Effector CD8-positive, alpha-beta T cell (primary cell): ENCODE results near the gene C11orf42.

Experiments used
- DNase-seq: peaks from one replicate; lab custom pipeline; 2025; lab: John Stamatoyannopoulos, UW
- total RNA-seq, 4 experiments: gene quantifications; one replicate each; lab custom pipeline; 2026; lab: John Stamatoyannopoulos, UW

Gene C11orf42, protein sequence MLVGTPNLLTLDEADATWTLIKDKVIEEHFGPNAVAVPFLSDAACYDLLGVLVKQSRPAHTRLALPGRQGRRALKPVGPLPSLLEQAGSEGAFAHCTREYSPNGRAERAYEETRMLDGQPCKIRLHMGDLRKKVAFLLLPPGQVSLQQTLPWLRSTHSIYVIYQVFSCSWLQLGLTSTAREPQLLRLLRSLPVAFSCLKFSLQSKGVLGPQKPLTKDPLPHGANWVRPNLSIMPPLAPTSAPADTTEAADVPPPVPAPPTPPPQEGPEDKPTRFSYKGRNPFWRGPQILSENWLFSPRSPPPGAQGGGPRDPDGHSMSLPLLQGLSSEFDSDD
- total RNA-seq, result 0 reads per million in 4 experiments

DNA sequence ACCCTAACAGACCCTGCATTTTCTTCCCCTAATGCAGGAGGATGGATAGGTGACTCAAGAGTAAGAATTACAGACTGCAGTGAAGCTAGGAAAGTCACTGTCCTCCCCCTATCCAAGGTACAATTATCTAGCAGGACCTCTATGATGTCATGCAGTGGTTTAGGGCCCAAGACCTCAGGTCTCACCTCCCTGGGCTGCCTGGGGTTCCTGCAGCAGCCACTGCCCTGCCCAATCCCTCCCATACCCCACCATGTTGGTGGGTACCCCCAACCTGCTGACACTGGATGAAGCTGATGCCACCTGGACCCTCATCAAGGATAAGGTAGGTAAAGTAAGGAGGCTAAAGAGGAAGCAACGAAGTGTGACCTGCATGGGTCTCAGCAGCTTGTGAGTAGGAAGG lies at the start of gene C11orf42:
TSS of gene C11orf42 (plus strand) at position 192 of the 400 bp plus-strand sequence. CDS start at position 251, 59 bp downstream.
- DNase-seq, result no peak

DNA sequence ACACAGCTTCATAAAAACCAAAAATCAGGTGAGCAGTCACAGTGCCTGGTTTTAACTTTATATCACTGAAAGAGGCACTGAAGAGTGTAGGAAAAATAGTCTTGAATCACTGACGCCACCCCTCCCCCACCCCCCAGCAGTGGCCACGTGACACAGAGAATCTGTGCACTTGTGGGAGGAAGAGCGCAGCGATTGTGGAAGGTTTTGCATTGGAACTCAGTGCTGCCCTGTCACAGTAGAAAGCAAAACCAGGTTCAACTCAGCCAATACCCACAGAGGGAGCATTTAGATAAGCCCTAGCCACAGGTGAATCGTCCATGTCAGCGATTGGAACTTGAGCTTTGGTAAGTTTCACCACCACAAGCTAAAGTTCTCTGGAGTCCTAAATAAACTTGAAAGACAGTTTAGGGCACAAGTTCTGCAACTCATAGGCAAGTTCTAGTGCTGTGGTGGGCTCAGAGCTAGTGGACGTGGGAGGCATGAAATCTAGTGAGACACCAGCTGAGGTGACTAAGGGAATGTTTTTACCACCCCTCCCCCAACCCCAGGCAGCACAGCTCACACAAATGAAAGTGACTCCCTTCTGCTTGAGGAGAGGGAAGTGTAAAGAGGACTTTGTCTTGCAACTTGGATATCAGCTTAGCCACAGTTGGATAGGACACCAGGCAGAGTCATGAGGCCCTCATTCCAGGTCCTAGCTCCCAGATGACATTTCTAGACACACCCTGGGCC lies 48.6 kb upstream of the C11orf42 start:
- DNase-seq, result no peak

DNA sequence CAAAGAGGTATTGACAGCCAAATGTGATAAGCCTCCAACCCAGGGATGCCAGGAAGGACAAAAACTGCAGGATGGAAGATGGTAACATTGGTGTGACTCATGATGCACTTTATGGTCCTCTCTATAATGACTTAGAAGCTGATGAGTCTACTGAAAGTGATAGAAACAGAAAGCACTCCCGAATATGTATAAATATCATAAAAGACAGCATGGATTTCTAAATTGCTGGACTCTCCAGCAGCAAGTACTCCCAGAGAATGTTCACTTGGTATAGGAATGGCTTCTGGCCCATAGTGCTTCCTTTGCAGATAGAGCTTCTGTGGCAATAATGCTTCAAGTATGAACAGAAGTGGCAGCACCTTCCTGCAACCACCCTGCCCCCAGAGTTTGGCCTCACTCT lies 35.1 kb upstream of the C11orf42 start, which contains the start of gene OR52B2:
TSS of gene OR52B2 (minus strand) at position 101 of the 400 bp plus-strand sequence. CDS start at position 101, 0 bp downstream.
- DNase-seq, result no peak

DNA sequence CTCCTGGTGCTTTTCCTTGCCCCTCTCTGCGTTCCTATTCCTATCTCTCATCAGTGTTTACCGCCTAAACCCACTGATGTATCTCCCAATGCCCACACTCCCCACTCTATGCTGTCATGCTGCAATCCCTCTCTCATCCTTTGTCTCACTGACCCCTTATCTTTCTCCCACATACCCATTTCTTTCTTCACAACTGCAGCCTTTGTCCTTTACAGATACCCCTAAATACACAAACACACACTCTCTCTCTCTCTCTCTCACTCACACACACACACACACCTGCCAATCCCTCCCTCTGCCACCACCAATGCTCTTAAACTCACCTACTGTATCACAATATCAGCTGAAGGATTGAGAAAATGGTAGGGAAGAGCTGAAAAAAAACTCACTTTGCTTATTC lies 29.9 kb upstream of the C11orf42 start:
- DNase-seq, result no peak

DNA sequence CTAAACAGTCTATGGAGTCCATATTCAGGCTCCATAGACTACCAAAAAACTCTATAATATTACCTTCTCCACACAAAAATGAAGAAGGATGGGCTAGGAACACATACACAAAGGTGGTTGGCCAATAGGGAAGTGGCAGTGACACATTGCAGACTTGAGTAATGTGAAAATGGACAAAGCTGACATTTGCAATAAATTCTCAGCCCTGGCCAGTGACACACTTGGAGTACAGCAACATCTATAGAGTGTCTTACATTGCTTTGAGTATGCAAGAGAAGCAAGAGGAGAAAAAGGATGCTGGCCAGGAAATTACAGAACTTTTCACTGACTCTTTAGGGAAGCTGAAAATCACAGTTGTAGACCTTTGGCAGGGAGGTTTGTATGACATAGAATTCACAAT lies 13.6 kb upstream of the C11orf42 start:
- no peak for DNase-seq

DNA sequence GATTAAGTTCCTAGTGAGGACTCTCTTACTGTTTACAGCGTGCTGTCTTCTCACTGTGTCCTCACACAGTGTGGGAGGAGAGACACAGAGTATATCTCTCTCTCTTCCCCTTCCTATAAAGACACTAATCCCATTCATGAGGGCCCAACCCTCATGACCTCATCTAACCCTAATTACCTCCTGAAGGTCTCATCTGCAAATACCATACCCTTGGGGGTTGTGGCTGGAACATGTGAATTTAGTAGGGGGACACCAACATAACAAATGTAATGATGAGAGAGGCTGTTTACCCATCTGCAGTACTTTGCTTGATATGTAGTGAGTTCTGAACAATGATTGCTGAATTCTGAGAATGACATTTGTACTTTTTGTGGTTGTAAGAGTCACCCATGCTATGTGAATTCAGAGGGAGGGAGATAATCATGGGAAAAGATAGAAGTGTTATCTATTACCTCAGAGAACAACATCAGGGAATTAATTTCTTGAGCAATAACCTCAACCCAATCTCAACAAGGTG lies 11.2 kb upstream of the C11orf42 start:
- no peak for DNase-seq

DNA sequence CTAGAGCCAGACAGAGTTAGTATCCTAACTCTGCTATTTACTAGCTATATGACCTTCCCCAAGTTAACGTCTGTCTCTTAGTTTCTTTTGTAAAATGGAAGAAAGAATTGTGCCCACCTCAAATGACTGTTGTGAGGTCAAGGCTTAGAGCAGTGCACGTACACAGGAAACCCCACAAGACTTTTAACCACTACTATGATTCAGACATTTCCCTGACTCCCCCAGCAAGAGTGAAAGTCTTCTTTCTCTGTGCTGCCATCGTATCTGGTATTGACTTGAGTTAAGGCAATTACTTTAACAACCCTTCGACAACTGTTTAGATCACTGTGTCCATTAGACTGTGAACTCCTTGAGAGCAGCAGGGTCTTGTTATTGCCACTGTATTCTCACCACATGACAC lies 9.0 kb upstream of the C11orf42 start:
- DNase-seq, result no peak

DNA sequence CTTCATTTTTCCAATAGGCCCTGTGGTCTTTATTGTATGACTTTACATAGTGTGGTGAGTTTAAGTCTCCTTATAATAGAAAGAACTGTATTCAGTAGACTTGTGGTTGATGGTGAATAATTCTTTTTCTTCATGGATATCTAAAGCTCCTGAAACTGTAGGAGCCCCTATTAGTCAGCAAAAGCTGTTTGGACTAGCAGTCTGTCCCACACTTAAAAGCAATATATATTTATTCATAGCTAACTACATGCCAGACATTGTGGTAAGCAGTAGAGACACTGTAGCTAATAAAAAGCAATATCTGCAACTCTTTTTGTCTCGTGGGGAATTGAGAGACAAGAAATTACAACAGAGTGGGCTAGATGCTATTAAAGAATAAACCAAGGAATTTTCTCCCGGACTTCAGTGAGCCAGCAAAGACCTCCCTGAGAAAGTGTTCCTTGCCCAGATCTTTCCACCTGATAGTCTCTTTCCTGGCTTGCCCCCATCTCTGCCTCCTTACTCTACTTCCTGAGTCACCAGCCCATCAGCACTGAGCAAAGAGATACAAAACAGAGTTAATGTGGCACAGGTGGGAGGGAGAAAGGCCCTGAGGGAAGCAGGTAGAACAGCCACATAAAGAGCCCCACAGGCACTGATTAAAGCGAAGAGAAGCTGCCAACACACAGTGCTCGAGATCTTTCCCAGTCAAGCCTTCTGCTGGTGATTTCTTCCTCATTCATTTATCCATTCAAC lies 7.7 kb upstream of the C11orf42 start:
- DNase-seq, result no peak

DNA sequence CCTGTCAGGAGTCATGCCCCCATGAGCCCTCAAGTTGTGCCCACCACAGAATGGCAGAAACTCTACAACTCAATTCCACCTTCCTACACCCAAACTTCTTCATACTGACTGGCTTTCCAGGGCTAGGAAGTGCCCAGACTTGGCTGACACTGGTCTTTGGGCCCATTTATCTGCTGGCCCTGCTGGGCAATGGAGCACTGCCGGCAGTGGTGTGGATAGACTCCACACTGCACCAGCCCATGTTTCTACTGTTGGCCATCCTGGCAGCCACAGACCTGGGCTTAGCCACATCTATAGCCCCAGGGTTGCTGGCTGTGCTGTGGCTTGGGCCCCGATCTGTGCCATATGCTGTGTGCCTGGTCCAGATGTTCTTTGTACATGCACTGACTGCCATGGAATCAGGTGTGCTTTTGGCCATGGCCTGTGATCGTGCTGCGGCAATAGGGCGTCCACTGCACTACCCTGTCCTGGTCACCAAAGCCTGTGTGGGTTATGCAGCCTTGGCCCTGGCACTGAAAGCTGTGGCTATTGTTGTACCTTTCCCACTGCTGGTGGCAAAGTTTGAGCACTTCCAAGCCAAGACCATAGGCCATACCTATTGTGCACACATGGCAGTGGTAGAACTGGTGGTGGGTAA lies 6.1 kb upstream of the C11orf42 start, which contains the start of gene OR52W1:
TSS of gene OR52W1 (plus strand) at position 51 of the 637 bp plus-strand sequence. CDS start at position 51, 0 bp downstream.
- DNase-seq, result no peak

DNA sequence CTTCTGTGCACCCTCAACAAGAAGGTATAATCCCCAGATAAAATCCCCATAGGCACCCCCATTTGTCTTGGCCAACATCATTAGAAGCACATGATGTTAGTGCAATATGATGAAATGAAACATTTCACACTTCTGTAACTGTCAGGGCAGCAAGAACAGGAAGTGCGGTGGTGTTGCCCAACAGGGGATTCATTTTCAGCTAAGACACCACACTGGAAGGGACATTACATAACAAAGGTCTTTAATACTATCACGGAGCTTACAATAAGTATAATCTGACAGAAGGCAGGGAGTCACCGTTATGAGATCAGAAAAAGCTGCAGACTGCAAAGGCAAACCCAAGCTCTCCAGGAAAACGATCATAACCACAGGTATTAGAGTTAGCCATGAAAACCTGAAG lies 4.4 kb upstream of the C11orf42 start:
- no peak for DNase-seq

DNA sequence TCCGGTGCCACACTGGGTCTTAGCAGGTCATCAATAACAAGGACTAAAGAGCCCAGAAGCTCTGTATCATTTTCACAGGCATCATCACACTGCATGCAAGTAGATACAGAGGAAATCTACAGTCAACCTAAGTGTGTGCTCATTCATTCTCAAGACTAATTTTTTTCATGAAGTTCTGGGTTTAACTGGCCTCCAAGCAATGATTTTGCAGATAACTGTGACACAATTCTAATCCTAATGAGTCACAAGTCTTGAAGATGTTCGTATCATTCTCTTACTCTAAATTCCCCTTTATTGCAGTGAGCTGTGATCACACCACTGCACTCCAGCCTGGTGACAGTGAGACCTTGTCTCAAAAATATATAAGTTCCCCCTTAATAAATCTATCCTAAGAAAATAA lies 3.9 kb upstream of the C11orf42 start:
- DNase-seq, result no peak

DNA sequence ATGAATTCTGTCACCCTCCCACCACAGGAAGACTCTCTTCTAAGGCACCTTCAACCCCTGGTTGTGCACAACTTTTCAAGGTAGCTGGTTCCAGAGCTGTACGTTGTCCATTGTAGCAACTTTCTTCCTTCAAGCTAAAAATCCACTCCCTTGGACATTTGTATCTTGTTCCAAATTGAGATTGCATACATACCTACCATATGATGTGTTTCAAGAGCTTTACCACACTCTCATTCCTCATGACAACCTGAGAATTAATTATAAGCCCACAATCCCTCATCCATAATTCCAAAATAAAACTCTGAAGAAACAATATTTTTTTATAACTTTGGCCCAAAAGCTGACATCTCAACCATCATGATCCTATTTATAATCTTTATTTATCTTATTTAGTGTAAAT lies 3.3 kb upstream of the C11orf42 start:
- DNase-seq, result no peak

DNA sequence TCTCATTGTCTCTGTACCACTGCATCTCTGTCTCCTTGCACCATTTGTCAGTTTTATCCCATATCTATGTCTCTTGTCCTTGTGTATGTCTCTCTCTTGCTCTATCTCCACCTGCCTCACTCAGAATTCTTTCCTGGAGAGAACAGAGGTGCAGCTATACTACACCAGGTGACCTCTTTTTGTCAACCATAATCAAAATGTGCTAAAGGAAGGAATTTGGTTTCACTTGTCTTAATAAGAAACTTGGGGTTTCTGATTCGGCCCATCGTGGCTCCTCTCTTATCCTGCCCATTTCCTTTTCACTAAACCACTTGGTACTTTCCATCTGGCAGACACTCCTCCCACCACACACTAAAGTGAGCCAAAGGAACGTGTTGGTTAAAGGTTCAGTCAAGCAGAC lies 2.0 kb upstream of the C11orf42 start:
- DNase-seq, result no peak

DNA sequence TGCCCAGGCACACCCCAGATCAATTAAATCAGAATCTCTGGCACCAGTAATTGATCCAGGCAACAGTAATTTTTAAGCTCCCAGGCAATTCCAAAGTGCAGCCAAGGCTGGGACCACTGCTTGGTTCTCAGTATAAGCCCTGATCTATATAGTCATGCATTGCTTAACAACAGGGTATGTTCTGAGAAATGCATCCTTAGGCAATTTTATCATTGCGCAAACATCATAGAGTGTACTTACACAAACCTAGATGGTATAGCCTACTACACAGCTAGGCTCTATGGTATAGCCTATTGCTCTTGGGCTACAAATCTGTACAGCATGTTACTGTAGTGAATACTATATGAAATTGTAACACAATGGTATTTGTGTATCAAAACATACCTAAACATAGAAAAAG lies 651 bp upstream of the C11orf42 start:
- no peak for DNase-seq

DNA sequence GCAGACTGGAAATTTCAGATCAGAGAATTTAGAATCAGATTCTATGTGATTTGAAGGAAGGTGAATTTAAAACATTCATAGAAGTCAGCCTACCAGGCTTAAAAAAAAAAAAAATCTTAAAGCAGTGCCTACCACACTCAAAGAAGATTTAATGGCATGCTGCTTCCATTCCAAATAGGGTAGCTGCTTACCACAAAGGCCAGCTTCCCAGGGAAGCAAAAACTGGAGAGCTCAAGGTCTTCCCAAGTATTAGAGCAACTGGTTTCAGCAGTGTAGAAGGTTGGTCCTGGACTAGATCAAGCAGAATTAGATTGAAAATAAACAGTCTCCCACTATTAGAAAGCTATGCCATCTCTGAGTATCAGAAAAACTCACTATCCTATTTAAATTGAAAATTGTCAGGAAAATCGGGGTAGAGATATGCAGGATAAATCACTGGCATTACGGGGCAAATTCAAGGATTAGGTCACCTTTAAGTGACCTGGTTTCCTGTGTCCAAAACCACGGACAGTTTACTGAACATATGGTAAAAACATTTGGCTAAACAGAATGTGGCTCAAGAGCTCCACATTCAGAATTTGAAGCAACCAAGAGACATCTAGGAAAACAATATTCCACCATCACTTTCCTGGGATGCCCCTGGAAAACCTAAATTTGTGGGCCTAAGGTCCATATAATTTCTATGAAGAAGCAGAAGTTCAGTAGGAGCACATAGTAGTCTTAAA lies 1.3 kb downstream of the C11orf42 start:
- no peak for DNase-seq

DNA sequence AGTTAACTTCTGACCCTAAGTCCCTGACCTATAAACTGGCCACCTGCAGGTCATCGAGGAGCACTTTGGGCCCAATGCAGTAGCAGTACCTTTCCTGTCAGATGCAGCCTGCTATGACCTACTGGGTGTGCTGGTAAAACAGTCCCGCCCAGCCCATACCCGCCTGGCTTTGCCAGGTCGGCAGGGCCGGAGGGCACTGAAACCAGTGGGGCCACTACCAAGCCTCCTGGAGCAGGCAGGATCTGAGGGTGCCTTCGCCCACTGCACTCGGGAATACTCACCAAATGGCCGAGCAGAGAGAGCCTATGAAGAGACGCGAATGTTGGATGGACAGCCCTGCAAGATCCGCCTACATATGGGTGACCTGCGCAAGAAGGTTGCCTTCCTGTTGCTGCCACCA lies 4.4 kb downstream of the C11orf42 start:
- DNase-seq, result no peak

DNA sequence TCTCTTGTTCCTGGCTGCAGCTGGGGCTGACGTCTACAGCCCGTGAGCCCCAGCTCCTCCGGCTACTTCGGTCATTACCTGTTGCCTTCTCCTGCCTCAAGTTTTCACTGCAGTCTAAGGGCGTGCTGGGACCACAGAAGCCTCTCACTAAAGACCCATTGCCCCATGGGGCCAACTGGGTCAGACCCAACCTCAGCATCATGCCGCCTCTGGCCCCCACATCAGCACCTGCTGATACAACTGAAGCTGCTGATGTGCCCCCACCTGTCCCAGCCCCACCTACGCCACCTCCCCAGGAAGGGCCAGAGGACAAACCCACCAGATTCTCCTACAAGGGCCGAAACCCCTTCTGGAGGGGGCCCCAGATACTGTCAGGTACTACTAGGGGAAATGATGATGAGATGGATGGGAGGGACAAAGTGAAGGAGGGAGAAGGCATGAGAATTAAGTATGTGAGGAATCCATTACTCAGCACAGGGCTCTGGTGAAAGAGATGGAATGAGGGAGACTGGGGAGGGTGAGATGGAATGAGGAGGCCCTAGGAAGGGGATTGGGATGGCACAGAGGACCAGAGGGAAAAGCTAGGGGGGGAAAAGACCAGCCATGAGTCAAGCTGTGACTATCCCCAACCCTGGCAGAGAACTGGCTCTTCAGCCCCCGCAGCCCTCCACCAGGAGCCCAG lies 5.1 kb downstream of the C11orf42 start:
- DNase-seq, result no peak

DNA sequence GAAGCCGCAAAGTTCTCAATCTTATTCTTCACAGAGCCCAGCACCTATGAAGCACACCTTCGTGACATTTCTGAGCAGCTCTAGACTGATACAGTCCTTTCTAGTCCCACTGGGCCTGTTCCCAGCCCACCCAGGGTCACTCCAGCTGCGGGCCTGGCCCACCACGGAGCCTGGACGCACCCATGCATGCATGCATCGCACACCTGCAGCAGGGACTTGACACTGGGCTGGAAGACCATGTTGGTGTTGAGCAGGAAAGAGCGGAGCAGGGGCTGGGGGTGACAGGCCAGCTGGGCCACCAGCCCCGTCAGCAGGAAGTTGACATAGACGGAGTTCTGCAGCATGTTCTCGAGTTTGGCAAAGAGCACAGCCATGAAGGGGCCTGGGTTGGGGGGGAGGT lies 9.2 kb downstream of the C11orf42 start:
- no peak for DNase-seq

DNA sequence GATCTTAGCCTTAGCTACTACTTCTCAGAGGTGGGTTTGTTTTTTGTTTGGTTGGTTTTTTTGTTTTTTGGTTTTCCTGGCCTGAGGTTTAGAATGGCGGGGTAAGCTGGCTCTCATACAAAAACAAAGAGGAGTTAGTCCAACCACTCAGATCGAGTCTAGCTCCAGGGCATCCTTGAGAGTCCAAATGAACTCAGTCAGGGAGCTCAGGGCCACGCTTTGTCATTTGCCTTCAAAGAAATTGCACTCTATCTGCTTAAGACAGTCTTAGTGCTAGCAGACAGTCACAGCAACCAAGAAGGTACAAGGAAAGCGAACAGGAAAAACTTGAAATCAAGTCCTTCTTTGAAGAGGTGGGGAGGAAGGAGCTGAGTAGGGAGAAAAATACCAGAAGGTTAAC lies 11.1 kb downstream of the C11orf42 start:
- DNase-seq, result no peak

DNA sequence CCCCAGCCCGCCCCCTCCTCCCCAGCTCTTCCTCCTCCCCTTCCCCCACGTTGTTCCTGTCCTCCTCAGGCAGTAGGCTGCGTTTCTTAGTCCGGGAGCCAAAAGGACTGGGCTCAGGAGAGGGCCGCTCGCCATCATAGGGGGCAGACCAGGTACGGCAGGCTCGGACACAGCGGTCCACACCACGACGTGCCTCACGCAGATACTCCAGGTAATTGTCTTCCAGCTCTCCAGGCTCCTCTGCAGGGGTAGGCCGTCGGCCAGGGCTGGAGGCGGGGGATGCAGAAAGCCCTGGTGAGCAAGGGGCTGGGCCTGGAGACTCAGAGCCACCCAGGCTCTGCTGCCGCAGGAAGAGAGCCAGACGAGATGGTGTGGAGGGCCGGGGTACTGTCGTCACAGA lies 12.4 kb downstream of the C11orf42 start:
- DNase-seq, result no peak
